LNCAP (cell line): Measurements from ENCODE around the gene GPR150.

Experiments used
- CTCF ChIP-seq: fragments of 450-650 bp; IDR thresholded peaks from 2 replicates; pipeline ENCODE4 v1.5.1; 2017; ENCODE audit warnings: mild to moderate bottlenecking

GPR150 gene

GRCh38 chr5:95670568-95670967, 50.7 kb downstream of the GPR150 start:
- TF ChIP-seq CTCF: no peak
